ENCODE results near the gene ELFN2. TPM values are rescaled to one million over a fixed set of nuclear protein-coding genes. Genes with fewer than 3 reads are reported as not detected.

Gene ELFN2
- total RNA-seq, 1 donor from 2014 or later, result 4.2 TPM

GRCh38 chr22:37328017-37328416 is 99.3 kb downstream of the ELFN2 start:
- Mint-ChIP-seq H3K4me1 (peaks cover 4% of the 10 kb centered on the region), H3K36me3 (no peaks in the 10 kb centered on the region), H3K9me3 (no peaks in the 10 kb centered on the region), H3K27me3 (ENCODE audit: low read depth) (peaks cover 96% of the 10 kb centered on the region), H3K27ac (no peak overlapping the region), H3K4me3 (no peak overlapping the region)
- DNase-seq (ENCODE audit: low spot score in 2 of 2, unreplicated experiment in 2 of 2), result no peak
- TF ChIP-seq CTCF (IDR thresholded peaks at IDR 0.05; ENCODE audit: unreplicated experiment), result no peak

- H3K27me3 Mint-ChIP-seq (ENCODE audit: low read depth), result peaks cover 96% of the 10 kb centered on the region
These were observed 100.6 kb downstream of the ELFN2 start for GRCh38 chr22:37326726-37327125.

GRCh38 chr22:37325039-37325395 is 102.3 kb downstream of the ELFN2 start:
- H3K9me3 Mint-ChIP-seq, result no peaks in the 10 kb centered on the region
- no peak overlapping the region for H3K4me3 Mint-ChIP-seq
- no peak for DNase-seq (ENCODE audit: low spot score in 2 of 2, unreplicated experiment in 2 of 2)
- no peak overlapping the region for H3K27ac Mint-ChIP-seq
- H3K36me3 Mint-ChIP-seq, result no peaks in the 10 kb centered on the region
- H3K27me3 Mint-ChIP-seq (ENCODE audit: low read depth), result peaks cover 94% of the 10 kb centered on the region
- no peak for TF ChIP-seq CTCF (IDR thresholded peaks at IDR 0.05; ENCODE audit: unreplicated experiment)
- H3K4me1 Mint-ChIP-seq, result peaks cover 2% of the 10 kb centered on the region

More at GRCh38 chr22:37326726-37327125, 100.6 kb downstream of the ELFN2 start:
- Mint-ChIP-seq H3K4me1 (peaks cover 2% of the 10 kb centered on the region), H3K27ac (no peak overlapping the region), H3K9me3 (no peaks in the 10 kb centered on the region), H3K36me3 (no peaks in the 10 kb centered on the region), H3K4me3 (no peak overlapping the region)
- no peak for DNase-seq (ENCODE audit: low spot score in 2 of 2, unreplicated experiment in 2 of 2)
- no peak for TF ChIP-seq CTCF (IDR thresholded peaks at IDR 0.05; ENCODE audit: unreplicated experiment)

- Mint-ChIP-seq H3K36me3 (no peaks in the 10 kb centered on the region), H3K27me3 (ENCODE audit: low read depth) (peaks cover 93% of the 10 kb centered on the region), H3K27ac (no peak overlapping the region), H3K4me3 (no peak overlapping the region), H3K9me3 (no peaks in the 10 kb centered on the region), H3K4me1 (peaks cover 2% of the 10 kb centered on the region)
- TF ChIP-seq CTCF (IDR thresholded peaks at IDR 0.05; ENCODE audit: unreplicated experiment), result no peak
- DNase-seq (ENCODE audit: low spot score in 2 of 2, unreplicated experiment in 2 of 2), result no peak
These were observed 102.8 kb downstream of the ELFN2 start for GRCh38 chr22:37324340-37325038.

GRCh38 chr22:37320726-37321677 is 106.3 kb downstream of the ELFN2 start:
- Mint-ChIP-seq H3K4me3 (no peak overlapping the region), H3K27me3 (ENCODE audit: low read depth) (peaks cover 71% of the 10 kb centered on the region), H3K36me3 (no peaks in the 10 kb centered on the region), H3K9me3 (no peaks in the 10 kb centered on the region), H3K4me1 (peaks cover 15% of the 10 kb centered on the region), H3K27ac (no peak overlapping the region)
- no peak for TF ChIP-seq CTCF (IDR thresholded peaks at IDR 0.05; ENCODE audit: unreplicated experiment)
- DNase-seq (ENCODE audit: low spot score in 2 of 2, unreplicated experiment in 2 of 2), result no peak

Data from mesothelial cell of epicardium (in vitro differentiated cells).